ENCODE measurements around the gene RNF17. TPM values are rescaled to one million over a fixed set of nuclear protein-coding genes. Genes with fewer than 3 reads are reported as not detected.

RNF17 gene
- total and polyA plus RNA-seq, 2 donors (not counting 3 experiments of a cell fraction or from before 2014, with no cell fraction given), result 0.30 TPM; not detected in 1

DNA sequence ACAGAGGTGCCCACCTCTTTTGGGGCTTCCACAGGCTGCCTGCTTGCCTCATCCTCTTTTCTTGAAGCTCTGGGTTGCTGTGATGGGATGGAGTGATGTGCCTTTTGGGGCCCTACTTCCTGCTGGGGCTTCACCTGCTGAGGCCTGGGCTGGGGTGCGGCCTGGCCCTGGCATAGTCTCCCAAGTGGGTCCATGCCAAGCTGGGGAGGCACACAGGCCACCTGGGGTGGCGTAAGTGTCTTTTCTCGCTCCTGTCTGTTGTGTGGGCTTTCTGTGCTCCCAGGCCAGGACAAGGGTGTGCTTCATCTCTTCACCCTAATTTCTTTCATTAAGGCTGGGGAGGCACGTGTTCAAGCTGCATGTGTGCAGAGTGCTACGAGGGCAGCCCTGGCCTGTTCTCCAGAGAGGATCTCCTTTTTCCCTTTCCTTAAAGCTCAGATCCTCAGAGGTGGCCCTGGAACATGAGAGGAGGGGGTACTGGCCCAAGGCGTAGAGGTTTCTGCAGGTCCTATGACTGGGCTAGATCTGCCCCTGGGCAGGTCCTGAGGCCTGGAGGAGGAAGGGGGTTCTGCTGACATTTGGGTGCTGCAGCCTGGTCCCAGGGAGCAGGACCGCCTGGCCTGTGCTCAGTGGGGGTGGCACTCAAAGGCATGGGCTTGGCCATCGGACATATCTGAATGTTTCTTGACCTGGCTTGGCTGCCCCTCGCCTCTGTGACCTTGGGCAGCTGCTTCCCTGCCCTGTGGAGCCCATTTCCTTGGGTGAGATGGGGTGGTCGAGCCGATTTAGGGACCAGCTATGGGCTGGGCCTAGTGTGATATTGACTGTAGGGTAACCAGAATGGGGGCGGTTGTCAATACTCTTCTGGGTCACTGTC lies 23.7 kb upstream of the RNF17 start:
- no TSS peak for BruUV-seq (replicated peaks)
- H4K20me1 ChIP-seq (replicated peaks; ENCODE audit: control insufficient read depth, extremely low read depth, insufficient read depth, low read length), result no peaks in the 10 kb centered on the region
- H3K27ac ChIP-seq (ENCODE audit: insufficient read depth, low read depth, low read length), result no peak overlapping the region
- H3K79me2 ChIP-seq (ENCODE audit: control insufficient read depth, insufficient read depth, low read length), result no peaks in the 10 kb centered on the region
- CTCF ChIA-PET, result interaction anchor here (1.0 to 1.8 kb wide), 3 partner anchors 10 to 255 kb away, joined by 3 read pairs; no protein-coding TSS in a partner anchor
- H3K9me1 ChIP-seq (replicated peaks; ENCODE audit: control insufficient read depth, extremely low read depth, insufficient read depth, low read length), result no peaks in the 10 kb centered on the region
- H3K4me1 ChIP-seq (ENCODE audit: control insufficient read depth, extremely low read depth, insufficient read depth, low read length), result no peaks in the 10 kb centered on the region
- H3K4me2 ChIP-seq (ENCODE audit: insufficient read depth, low read length), result no peak overlapping the region
- H2AFZ ChIP-seq (ENCODE audit: low read depth, low read length), result no peak overlapping the region
- TF ChIP-seq POLR2AphosphoS5 (IDR thresholded peaks at IDR 0.05; ENCODE audit: insufficient read depth, low read depth, low read length), result no peak
- no peak for TF ChIP-seq EZH2 (IDR thresholded peaks at IDR 0.05; ENCODE audit: borderline replicate concordance, low read depth, low read length, severe bottlenecking)
- TF ChIP-seq POLR2A (IDR thresholded peaks at IDR 0.05; ENCODE audit: low read depth, low read length), result no peak
- TF ChIP-seq, protein P1, sequence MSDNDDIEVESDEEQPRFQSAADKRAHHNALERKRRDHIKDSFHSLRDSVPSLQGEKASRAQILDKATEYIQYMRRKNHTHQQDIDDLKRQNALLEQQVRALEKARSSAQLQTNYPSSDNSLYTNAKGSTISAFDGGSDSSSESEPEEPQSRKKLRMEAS (IDR thresholded peaks at IDR 0.05; ENCODE audit: insufficient read depth, insufficient read length), result no peak
- TF ChIP-seq FOS (IDR thresholded peaks at IDR 0.05; ENCODE audit: borderline replicate concordance, insufficient read depth, low read length), result no peak
- TF ChIP-seq MYC (IDR thresholded peaks at IDR 0.05; ENCODE audit: low read depth, low read length), result no peak
- no peak for TF ChIP-seq GATA2 (IDR thresholded peaks at IDR 0.05; ENCODE audit: insufficient read depth, insufficient read length, low read depth, low read length)
- TF ChIP-seq, protein P2, sequence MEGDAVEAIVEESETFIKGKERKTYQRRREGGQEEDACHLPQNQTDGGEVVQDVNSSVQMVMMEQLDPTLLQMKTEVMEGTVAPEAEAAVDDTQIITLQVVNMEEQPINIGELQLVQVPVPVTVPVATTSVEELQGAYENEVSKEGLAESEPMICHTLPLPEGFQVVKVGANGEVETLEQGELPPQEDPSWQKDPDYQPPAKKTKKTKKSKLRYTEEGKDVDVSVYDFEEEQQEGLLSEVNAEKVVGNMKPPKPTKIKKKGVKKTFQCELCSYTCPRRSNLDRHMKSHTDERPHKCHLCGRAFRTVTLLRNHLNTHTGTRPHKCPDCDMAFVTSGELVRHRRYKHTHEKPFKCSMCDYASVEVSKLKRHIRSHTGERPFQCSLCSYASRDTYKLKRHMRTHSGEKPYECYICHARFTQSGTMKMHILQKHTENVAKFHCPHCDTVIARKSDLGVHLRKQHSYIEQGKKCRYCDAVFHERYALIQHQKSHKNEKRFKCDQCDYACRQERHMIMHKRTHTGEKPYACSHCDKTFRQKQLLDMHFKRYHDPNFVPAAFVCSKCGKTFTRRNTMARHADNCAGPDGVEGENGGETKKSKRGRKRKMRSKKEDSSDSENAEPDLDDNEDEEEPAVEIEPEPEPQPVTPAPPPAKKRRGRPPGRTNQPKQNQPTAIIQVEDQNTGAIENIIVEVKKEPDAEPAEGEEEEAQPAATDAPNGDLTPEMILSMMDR (IDR thresholded peaks at IDR 0.05; ENCODE audit: extremely low read depth in 1 of 2, insufficient read depth in 1 of 2, low read depth in 1 of 2, low read length in 2 of 2), result no peak
- no peak for TF ChIP-seq JUN (IDR thresholded peaks at IDR 0.05; ENCODE audit: borderline replicate concordance, insufficient read depth, insufficient read length, low read depth)
- H3K9me3 ChIP-seq (replicated peaks; ENCODE audit: control insufficient read depth, insufficient read depth, low read length), result no peaks in the 10 kb centered on the region
- POLR2A ChIA-PET, result no interaction called here
- intact Hi-C loops (cut with micrococcal nuclease), result no loop called here
- no peak overlapping the region for H3K4me3 ChIP-seq (replicated peaks in 1 of 3; ENCODE audit: insufficient read depth in 1 of 3, low read depth in 1 of 3, low read length in 3 of 3)
- H3K36me3 ChIP-seq (ENCODE audit: control insufficient read depth in 2 of 2, extremely low read depth in 1 of 2, insufficient read depth in 2 of 2, low read length in 2 of 2), result no peaks in the 10 kb centered on the region
- H3K9ac ChIP-seq (replicated peaks; ENCODE audit: extremely low read depth, insufficient read depth, low read length), result no peak overlapping the region
- DNase-seq (ENCODE audit: low read depth, low spot score), result no peak
- FAIRE-seq, result no peak
- H3K27me3 ChIP-seq (ENCODE audit: control insufficient read depth in 2 of 2, insufficient read depth in 2 of 2, low read length in 2 of 2), result peaks cover 3 to 5% of the 10 kb centered on the region in 2 experiments
- dilution Hi-C loops (cut with MboI; ENCODE audit: extremely low pct_ligation_motif_present, low sequenced_read_pairs), result no loop called here

Measured in endothelial cell of umbilical vein (primary cell).